Activated CD4-positive, alpha-beta T cell treated with anti-CD3 and anti-CD28 coated beads, Interleukin-2, Interleukin-4, amounts not matched to agents 100 ng/mL and 50 ng/mL, durations not matched to agents 16 hours and 8 hours (primary cell): ENCODE measurements around the gene C16orf54.
"Not testable (repeated sequence)": the region's sequence is repeated elsewhere in the genome, so short reads cannot be mapped to it uniquely, and the experiment has no call there.

Source experiments
- DNase-seq: peaks from one replicate; pipeline ENCODE4 v3.0.0-alpha.2; 2020; ENCODE audit warnings: low spot score

The C16orf54 gene

DNA sequence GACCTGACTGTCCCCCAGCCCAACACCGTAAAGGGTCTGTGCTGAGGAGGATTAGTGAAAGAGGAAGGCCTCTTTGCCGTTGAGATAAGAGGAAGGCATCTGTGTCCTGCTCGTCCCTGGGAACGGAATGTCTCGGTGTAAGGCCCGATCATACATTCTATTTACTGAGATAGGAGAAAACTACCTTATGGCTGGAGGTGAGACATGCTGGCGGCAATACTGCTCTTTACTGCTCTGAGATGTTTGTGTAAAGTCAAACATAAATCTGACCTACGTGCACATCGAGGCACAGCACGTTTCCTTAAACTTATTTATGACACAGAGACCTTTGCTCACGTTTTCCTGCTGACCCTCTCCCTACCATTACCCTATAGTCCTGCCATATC lies 5.2 kb downstream of the C16orf54 start:
- DNase-seq, result not testable (repeated sequence)

DNA sequence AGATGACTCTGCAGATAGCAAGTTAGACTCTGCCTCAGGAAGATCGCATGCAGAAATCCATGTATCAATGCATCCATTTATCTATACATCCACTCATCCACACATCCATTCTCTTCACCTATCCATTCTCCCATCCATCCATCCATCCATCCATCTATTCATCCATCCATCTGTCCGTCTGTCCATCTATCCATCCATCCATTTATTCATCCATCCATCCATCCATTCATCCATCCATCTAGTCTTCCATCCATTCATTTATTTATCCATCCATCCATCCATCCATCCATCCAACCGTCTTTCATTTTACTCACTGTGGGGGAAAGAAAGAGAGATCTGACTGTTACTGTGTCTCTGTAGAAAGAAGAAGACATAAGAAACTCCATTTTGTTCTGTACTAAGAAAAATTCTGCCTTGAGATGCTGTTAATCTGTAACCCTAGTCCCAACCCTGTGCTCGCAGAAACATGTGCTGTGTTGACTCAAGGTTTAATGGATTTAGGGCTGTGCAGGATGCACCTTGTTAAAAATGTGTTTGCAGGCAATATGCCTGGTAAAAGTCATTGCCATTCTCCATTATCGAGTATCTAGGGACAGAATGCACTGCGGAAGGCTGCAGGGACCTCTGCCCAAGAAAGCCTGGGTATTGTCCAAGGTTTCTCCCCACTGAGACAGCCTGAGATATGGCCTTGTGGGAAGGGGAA lies 5.7 kb downstream of the C16orf54 start:
- not testable (repeated sequence) for DNase-seq

DNA sequence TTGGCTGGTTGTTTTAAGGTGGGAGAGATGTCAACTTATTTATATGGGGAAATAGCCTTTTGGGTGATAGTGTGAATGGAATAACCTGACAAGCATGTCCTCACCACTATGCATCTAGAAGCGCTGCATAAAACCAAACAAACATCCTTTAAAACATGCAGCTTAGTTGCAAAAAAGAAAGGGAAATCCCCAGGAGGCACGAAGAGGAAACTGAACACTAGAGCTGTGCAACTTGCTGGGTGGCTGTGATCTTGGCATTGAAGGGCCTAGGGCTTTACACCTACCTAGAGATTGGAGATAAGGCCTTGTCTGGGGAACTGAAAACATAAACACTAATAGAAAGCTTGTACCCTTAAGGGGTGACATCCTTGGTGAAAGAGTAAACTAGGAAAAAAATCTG lies 7.3 kb downstream of the C16orf54 start:
- DNase-seq, result peak; percentile 67

DNA sequence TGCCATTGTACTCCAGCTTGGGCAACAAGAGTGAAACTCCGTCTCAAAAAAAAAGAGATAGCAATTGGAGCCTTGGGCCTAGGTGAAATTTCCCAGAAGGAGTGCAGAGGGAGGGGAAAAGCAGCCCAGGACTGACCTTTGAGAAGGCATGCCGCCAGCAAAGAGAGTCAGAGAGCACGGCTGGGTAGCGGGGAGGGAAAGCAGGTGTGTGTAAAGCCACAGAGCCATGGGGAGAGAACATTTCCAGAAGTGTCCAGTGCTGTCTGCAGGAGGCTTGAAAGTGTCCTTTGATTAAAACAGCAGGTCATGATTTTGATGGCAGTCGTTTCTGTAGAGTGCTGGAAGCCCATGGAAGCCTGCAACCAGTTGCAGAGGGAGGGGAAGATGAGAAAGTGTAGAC lies 8.1 kb downstream of the C16orf54 start:
- no peak for DNase-seq

DNA sequence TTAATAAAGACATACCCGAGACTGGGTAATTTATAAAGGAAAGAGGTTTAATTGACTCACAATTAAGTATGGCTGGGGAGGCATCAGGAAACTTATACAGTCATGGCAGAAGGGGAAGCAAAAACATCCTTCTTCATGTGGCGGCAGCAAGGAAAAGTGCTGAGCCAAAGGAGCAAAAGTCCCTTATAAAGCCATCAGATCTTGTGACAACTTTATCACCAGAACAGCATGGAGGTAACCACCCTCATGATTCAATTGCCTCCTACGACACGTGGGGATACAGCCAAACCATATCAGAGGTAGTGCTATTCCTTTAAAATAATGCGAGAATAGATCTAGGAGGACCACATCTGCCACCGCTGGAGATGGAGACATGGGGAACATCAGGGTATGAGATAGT lies 9.0 kb downstream of the C16orf54 start:
- DNase-seq, result no peak

DNA sequence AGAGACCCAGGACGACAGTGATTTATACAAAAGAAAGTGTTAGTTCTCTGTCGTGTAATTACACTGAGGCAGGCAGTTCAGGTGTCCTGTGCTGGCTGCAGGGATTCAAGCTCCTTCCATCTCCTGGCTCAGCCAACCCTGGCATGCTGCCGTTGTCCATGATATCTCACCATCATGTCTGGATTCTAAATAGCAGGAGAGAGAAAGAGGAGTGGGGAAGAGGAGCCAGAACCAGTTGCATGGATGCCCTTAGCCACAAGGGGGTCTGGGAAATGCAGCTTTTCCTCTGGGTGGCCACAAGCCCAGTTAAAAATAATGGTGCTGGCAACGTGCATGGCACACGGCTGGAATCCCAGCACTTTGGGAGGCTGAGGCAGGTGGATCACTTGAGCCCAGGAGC lies 9.7 kb downstream of the C16orf54 start:
- no peak for DNase-seq

DNA sequence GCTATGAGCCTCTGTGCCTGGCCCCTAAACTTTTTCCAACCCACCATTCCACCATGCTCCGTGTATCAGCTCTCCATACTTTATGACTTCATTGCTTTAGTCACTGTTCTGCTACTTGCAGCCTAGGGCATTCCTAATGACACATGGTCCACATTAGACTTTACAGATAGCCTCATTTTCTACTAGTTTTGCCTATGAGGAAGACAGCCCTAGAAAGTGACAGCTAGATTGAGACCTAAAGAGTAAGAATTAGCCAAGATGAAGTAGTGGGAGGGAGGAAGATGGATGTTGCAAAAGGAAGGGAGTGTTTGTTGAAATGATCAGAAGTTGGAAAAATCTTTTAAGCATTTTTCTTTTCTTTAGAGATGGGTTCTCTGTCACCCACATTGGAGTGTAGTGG lies 11.0 kb downstream of the C16orf54 start:
- no peak for DNase-seq

DNA sequence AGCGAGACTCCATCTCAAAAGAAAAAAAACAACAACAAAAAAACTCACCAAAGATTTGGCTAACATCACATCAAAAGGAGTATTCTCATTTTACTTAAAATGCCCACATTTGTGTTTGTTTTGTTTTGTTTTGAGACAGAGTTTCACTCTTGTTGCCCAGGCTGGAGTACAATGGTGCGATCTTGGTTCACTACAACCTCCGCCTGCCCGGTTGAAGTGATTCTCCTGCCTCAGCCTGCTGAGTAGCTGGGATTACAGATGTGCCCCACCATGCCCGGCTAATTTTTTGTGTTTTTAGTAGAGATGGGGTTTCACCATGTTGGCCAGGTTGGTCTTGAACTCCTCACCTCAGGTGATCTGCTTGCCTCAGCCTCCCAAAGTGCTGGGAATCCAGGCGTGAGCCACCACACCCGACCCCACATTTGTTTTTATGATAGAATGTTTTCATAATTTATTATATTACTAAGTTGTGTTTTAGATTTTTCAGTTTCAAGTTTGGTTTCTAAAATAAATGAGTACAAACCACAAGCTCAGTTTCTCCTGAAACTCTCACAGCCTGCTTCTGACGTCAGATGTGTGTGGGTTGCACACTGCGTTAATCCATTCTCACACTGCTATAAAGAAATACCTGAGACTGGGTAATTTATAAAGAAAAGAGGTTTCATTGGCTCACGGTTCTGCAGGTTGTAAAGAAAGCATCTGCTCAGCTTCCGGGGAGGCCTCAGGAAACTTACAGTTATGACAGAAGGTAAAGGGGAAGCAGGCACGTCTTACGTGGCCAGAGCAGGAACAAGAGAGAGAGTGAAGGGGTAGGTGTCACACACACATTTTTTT lies 13.8 kb downstream of the C16orf54 start:
- DNase-seq, result peak; percentile 69

DNA sequence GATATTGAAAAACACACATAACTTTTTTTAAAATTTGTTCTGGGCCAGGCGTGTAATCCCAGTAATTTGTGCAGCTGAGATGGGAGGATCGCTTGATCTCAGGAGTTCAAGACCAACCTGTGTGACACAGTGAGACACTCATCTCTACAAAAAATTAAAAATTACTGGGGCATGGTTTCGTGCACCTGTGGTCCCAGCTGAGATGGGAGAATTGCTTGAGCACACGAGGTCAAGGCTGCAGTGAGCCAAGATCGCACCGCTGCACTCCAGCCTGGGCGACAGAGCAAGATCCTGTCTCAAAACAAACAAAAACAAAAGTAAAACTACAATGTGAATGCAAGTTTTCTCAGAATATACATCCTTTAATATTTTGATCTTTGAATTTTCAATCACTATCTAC lies 15.1 kb downstream of the C16orf54 start:
- no peak for DNase-seq

DNA sequence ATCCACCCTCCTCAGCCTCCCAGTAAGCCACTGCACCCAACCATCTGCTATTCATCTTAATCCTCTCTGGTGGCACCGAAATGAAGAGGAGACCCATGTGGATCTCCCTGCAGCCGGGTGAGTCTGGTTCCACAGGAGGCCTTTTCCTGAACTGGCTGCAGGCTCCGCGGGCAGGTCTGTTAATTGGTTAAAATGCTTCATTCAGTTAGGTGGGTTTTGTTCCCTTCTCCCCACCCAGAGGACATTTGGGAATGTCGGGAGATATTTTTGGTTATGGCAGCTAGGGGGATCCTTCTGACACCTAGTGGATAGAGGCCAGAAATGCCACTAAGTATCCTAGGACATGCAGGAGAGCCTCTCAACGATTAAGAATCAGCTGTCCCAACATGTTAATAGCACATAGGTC lies 16.7 kb downstream of the C16orf54 start:
- DNase-seq, result no peak

DNA sequence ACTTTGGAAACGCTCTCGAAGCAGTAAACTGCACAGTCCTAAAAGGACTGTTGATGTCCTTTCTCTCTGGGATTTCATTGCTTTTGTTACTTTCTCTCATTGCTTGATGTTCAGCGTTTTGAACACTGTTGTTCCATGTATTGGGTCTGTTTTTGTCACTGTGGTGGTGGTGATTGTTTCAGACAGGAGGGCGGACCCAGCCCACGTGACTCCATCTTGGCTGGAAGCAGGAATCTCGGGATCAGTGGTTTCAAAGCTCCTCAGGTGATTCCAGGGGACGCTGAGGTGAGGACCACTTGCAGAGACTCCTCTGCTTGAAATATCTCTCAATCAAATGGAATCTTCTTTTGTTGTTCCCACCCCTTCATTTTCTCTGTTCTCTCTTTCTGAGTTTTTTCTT lies 18.3 kb downstream of the C16orf54 start:
- DNase-seq, result no peak

DNA sequence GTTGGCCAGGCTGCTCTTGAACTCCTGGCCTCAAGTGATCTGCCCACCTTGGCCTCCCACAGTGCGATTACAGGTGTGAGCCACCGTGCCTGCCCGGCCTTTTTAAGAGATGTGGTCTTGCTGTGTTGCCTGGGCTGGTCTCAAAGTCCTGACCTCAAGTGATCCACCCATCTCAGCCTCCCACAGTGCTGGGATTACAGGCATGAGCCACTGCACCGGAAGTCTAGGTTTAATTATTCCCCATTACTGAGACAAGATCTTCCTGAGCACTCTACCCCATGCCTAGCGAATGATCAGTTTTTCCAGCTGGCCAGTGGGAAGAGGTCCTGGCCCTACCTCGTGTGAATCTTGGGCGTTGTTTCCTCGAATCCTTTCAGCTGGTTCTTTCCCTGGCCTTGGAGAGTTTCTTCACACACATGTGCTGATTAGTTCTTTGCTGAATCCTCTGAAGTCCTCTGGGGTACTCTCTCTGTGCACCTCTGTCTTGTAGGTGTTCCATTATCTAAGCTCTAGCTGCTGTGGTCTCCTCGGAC lies 18.9 kb downstream of the C16orf54 start:
- DNase-seq, result no peak

DNA sequence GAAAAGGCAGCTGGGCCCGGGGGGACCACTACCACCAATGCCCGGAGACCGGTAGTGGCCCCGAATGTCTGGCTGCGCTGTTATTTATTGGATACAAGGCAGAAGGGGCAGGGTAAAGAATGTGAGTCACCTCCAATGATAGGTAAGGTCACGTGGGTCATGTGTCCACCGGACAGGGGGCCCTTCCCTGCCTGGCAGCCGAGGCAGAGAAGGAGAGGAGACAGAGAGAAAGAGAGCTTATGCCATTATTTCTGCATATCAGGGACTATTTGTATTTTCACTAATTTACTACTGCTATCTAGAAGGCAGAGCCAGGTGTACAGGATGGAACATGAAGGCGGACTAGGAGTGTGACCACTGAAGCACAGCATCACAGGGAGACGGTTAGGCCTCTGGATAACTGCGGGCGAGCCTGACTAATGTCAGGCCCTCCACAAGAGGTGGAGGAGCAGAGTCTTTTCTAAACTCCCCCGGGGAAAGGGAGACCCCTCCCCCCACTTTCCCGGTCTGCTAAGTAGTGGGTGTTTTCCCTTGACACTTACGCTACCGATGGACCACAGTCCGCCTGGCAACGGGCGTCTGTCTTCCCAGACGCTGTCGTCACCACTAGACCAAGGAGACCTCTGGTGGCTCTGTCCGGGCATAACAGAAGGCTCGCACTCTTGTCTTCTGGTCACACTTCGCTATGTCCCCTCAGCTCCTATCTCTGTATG lies 24.5 kb downstream of the C16orf54 start:
- DNase-seq, result not testable (repeated sequence)

DNA sequence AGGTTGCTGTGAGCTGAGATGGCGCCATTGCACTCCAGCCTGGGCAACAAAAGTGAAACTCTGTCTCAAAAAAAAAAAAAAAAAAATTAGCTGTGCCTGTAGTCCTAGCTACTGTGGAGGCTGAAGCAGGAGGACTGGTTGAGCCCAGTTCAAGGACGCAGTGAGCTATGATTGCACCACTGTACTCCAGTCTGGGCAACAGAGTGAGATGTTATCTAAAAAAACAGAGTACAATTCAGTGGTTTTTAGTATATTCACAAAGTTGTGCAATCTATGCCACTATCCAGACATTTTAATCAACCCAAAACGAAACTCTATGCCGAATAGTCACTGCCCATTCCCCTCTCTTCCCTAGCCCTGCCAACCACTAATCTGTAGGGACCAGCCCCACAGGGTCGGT lies 25.1 kb downstream of the C16orf54 start:
- DNase-seq, result no peak

DNA sequence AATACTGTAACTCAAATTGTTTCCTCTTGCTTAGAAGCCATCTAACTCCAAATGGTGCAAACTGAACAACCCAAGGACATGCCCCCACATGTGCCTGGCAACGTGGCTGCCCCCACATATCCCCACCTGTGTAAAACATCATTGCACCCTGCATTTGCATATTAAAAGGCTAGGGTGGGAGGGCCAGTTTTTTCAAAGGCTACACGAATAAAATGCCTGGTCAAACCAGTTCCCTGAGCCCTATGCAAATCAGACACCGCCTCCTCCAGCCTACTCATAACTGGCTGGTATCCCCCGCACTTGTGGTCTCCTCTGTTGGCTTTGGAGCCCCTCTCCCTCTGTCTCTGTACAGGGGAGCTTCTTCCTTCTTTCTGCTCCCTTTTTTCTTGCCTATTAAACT lies 26.7 kb downstream of the C16orf54 start:
- DNase-seq, result no peak

DNA sequence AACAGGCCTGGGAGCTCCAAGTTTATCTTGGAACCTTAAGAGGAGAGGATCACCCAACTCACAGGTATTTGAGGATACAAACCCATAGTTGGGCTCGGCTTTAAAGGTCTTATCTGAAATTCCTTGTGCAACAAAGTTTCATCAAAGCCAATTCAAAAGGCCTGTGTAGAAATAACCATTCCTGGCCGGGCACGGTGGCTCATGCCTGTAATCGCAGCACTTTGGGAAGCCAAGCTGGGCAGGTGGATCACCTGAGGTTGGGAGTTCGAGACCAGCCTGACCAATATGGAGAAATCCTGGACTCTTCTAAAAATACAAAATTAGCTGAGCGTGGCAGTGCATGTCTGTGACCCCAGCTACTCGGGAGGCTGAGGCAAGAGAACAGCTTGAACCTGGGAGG lies 28.7 kb downstream of the C16orf54 start:
- no peak for DNase-seq

DNA sequence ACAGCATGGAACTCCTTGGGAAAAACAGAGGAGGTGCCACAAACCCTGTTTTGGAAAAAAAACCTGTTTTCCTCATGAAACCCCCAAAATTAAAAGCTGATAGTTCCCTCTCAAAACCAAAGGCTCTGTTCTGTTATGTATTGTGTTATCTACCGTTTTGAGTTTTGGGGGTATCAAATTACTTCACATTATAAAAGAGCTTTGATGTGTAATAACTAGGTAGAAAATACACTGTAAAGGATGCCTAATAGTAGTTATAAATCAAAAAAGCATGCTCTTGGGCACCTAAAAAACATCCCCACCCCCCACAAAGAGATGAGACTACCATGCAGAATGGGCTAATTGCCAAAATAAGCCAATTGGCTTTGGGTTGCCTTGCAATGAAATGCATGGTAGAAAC lies 30.8 kb downstream of the C16orf54 start:
- no peak for DNase-seq

DNA sequence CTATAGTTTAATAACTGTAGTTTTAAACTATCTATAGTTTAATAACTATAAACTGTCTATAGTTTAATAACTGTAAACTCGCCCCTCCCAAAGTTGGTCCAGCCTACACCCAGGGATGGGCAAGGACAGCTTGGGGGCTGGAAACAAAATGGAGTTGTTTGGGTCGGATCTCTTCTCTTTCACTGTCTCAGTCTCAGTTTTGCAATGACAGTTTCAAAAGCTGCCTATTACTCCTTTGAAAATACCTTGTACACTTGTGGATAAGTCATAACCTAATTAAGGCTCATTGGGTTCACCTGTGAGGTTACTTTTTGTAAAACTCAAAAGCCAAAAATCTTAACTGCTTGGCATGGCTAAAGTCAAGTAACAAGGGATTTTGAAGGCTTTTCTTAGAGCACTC lies 31.4 kb downstream of the C16orf54 start:
- no peak for DNase-seq

DNA sequence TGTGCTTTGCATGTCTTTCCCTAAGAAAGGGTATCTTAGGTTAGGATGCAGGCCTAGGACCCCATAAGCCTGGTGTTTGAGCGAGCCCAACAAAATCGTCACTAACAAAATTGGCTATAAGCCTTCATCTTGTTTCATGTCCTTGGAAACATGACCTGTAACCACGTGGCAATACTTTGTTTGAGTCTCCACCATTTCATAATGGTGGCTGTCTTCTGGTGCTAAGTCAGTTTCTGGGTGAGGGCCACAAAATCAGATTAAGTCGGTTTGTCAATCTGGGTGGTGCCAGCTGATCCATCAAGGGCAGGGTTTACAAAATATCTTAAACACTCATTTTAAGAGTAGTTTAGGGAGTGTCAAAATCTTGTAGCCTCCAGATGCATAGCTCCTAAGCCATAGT lies 33.0 kb downstream of the C16orf54 start:
- no peak for DNase-seq

DNA sequence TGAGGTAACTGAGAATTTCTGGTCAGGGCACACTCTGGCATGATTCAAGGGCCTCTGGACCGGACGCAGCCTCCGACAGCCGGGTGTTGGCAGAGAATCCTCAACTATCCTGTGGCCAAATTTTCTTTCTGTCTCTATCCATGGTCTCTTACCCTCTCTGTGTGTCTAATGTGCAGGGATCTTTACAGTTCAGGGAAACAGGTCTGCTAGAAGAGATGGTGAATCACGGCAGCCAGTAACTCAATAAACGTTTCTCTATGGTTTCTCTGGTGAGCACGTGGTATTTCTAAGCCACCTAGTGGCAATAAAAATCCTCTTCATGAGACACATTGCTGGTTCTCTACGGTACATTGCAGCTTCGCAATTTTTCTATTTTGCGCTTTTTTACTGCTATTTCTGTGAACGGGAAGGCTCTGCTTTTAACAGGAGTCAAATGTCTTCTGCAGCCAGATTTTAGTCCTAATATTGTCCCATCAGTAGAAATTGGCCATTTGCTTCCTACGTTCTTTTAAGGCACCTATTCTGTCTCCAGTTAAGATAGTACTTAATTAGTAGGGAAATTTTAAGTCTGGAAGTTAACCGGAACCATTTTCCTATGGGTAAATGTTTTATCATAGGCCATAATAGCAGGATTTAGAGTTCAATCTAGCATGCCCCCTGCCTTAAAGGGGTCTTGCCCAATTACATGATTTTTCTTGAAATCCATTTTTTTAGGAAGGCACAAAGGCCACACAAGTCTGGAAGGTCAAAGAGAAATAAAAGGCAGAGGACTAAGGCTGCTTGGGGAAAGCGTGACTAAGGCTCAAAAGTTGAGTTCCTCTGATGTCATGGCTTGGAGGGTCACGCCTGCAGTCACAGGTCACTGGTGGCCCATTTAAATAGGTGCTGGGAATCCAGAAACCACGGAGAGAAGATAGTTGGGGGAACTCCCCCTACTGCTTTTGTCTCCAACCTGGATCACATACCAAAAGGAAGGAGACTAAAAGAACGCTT lies 35.3 kb downstream of the C16orf54 start:
- DNase-seq, result peak; percentile 77

DNA sequence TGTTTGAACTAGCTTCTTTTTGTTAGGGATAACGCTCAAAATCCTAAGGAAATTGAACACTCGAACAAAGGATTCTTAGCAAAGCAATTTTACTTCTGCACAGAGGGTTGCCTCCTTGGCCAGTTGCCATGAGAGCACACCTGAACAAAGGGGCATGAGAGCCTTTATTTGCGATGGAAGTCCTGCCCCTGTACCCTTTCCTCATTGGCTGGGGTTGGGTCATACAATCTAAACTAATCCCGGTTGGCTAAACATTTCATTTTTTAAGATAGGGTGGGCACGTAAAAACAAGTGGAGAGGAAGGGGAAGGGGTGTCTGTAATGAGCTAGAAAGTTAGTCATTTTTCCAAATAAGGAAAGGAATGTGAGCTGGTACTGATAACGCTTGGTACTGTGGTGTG lies 36.1 kb downstream of the C16orf54 start:
- not testable (repeated sequence) for DNase-seq
